Nephron progenitor cell (in vitro differentiated cells): ENCODE data around the gene TMEM63B.

Experiments
- DNase-seq: peaks from one replicate; pipeline ENCODE4 v3.0.0; 2021
- H3K27ac Mint-ChIP-seq: 2 replicates; pipeline ENCODE4 v1.8.0; 2021; ENCODE audit warnings: mild to moderate bottlenecking, moderate library complexity, mixed read lengths
- H3K27me3 Mint-ChIP-seq: 2 replicates; pipeline ENCODE4 v1.8.0; 2021; ENCODE audit warnings: mild to moderate bottlenecking, low read depth, mixed read lengths; ENCODE audit not compliant: poor library complexity
- H3K36me3 Mint-ChIP-seq: 2 replicates; pipeline ENCODE4 v1.8.0; 2021; ENCODE audit warnings: low read depth, mixed read lengths
- H3K4me1 Mint-ChIP-seq: 2 replicates; pipeline ENCODE4 v1.8.0; 2021; ENCODE audit warnings: mixed read lengths
- H3K4me3 Mint-ChIP-seq: 2 replicates; pipeline ENCODE4 v1.8.0; 2021; ENCODE audit warnings: mild to moderate bottlenecking, moderate library complexity, mixed read lengths
- H3K9me3 Mint-ChIP-seq: 2 replicates; pipeline ENCODE4 v1.8.0; 2021; ENCODE audit warnings: mild to moderate bottlenecking, moderate library complexity, mixed read lengths
- TF ChIP-seq, protein P1 (sequence below): fragments of 200-600 bp; sonication (generic); IDR thresholded peaks from 2 replicates; pipeline ENCODE4 v1.5.0; 2021; ENCODE audit warnings: antibody characterized with exemption

TMEM63B gene

DNA sequence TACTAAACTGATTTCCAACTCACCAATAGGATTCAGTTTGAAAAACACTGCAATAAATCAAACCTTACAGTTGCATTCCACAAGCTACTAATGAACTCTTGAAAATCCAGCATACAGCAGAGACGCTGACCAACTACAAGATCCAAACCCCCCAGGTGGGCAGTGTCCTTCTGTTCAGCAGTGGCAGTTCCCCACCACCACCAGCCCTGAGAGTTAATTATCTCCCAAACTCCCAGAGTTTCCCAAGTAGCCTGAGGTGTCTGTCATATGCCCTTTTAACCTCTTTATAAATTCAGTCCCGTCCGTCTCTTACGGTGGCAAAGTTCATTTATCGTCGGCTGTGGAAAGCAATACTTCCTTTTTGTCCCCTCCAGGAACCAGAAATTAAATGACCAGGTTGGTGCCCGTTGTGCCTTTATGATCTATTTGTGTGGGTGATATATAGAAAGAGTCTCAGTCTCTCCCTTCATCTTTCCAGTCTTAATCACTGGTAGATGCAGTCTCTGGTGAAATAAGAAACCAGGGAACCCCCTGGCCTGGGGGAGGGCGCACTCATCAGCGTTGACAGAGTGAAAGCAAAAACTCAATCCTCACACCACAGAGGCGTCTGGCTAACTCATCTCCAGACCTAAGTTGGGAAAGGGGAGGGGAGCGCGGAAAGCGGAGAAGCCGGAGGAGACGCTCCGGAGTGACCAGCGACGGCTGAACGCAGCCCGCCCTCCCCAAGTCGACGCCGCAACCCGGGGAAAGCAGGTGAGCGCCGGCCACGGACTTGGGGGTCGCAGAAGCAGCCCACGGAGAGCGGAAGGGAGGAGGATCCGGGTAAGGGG, 819 bp upstream of the TMEM63B start:
- Mint-ChIP-seq H3K4me1 (peaks cover 53% of the 10 kb centered on the region), H3K27me3 (peaks cover 14% of the 10 kb centered on the region)
- TF ChIP-seq, protein P1, sequence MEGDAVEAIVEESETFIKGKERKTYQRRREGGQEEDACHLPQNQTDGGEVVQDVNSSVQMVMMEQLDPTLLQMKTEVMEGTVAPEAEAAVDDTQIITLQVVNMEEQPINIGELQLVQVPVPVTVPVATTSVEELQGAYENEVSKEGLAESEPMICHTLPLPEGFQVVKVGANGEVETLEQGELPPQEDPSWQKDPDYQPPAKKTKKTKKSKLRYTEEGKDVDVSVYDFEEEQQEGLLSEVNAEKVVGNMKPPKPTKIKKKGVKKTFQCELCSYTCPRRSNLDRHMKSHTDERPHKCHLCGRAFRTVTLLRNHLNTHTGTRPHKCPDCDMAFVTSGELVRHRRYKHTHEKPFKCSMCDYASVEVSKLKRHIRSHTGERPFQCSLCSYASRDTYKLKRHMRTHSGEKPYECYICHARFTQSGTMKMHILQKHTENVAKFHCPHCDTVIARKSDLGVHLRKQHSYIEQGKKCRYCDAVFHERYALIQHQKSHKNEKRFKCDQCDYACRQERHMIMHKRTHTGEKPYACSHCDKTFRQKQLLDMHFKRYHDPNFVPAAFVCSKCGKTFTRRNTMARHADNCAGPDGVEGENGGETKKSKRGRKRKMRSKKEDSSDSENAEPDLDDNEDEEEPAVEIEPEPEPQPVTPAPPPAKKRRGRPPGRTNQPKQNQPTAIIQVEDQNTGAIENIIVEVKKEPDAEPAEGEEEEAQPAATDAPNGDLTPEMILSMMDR, result no peak

DNA sequence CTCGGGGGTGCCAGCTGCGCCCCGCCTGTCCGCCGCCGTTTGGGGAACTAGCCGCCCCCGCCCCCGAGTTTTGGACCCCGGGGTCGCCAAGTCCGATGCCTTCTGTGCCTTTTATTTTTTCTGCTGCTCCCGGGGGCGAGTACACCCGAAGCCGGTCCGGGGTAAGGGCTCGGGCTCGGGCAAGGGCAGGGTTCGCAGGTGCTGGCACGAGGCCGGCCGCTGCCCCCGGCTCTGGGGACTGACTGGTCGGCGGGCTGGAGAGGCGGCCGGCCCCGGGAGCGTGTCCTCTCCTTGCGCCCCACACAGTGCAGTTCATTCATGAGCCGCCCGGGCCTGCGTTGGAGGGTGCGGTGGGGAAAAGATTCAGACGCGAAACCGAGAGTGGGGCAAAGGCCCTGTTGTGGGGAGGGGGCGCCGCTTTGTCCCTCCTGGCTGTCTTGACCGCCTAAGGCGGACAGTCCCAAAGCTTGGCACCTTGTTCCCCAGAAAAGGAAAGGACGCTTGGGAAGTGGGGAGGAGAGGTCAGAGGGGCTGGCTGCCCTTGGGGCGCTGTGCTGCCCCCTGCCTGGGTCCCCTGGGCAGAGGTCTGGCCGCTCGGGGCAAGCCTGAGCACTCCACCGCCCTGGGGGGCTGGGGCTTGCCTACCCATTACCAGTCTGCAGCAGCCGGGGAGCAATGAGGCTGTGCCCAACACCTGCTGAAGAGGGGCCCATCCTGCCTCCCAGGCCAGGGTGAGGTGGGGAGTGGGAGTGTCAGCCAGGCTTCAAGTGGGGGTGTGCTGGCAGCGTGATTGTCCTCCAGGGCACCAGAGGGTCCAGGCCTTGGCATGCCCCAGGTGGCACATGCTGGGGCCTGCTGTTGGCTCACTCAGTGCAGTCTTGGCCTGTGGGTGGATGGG, 915 bp downstream of the TMEM63B start:
- H3K36me3 Mint-ChIP-seq, result peaks cover 14% of the 10 kb centered on the region
- peak; percentile 54 for DNase-seq
- TF ChIP-seq, protein P1, result no peak
- peaks cover 14% of the 10 kb centered on the region for H3K27me3 Mint-ChIP-seq
- H3K9me3 Mint-ChIP-seq, result no peaks in the 10 kb centered on the region
- H3K27ac Mint-ChIP-seq, result no peak overlapping the region
- H3K4me1 Mint-ChIP-seq, result peaks cover 56% of the 10 kb centered on the region
- peak overlapping the region; percentile 84 for H3K4me3 Mint-ChIP-seq

More for the DNA sequence above, 819 bp upstream of the TMEM63B start:
- peak; percentile 65 for DNase-seq
- Mint-ChIP-seq H3K27ac (peak overlapping the region; percentile 94), H3K9me3 (no peaks in the 10 kb centered on the region), H3K4me3 (peak overlapping the region; percentile 93), H3K36me3 (peaks cover 14% of the 10 kb centered on the region)

DNA sequence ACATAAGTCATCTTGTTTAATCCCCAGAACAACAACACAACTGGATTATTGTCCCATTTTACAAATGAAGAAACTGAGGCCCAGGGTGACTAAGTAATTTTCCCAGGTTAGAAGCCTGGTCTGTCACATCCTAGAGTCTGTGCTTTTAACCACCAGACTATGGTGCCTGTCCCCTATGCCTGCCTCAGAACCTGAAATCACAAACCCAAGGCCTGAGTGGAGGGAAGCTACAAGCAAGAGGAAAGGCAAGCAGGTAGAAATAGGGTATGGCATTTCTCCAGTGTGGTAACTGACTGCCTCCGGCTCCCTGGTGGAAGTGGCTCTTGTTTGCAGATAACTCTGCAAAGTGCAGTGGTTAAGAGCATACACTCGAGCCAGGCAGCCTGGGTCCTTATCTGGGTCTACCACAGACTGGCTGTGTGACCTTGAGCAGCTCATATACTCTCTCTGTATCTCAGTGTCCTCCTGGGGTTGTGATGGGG, 2.5 kb downstream of the TMEM63B start:
- no peaks in the 10 kb centered on the region for H3K9me3 Mint-ChIP-seq
- no peak for DNase-seq
- H3K4me1 Mint-ChIP-seq, result peaks cover 56% of the 10 kb centered on the region
- H3K4me3 Mint-ChIP-seq, result peak overlapping the region; percentile 69
- peaks cover 14% of the 10 kb centered on the region for H3K27me3 Mint-ChIP-seq
- no peak overlapping the region for H3K27ac Mint-ChIP-seq
- peaks cover 5% of the 10 kb centered on the region for H3K36me3 Mint-ChIP-seq
- TF ChIP-seq, protein P1, result no peak

DNA sequence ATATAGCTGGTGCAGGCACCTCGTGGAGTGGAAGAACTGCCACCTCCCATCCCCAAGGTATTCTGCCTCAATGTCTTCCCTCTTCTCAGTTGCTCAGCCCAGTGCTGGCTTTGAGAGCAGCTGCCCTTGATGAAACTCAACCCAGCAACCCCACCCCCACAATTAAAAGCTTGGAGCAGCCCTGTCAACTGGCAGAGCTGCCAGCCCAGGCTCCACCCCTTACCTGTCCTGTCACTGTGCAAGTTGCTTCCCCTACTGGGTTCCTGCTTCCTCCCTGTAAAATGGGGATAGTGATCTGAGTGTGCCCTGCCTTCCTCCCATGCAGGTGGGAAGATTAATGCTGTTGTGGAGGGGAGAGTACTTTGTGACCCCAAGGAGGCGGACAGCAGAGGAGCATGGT, 4.5 kb downstream of the TMEM63B start:
- Mint-ChIP-seq H3K4me1 (peaks cover 54% of the 10 kb centered on the region), H3K4me3 (peak overlapping the region; percentile 3), H3K36me3 (no peaks in the 10 kb centered on the region), H3K9me3 (no peaks in the 10 kb centered on the region), H3K27me3 (peaks cover 14% of the 10 kb centered on the region), H3K27ac (no peak overlapping the region)
- no peak for DNase-seq
- TF ChIP-seq, protein P1, result no peak

DNA sequence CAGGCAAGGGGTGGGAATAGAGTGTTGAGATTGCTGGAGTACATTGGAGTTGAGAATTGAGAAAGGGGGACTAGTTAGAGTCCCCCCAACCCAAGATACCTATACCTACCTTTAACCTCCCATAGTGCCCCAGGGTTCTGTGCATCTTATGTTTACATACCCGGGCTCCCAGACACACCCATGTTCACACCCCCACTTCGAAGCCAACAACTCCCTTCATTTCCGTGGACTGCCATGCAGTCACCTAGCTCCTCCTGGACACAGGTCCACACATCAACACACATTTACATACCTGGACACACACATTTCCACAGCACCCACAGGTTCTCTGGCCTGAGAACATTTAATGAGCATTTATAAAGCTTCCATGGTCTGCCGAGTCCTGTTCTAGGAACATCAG, 5.1 kb downstream of the TMEM63B start:
- Mint-ChIP-seq H3K9me3 (no peaks in the 10 kb centered on the region), H3K4me3 (no peak overlapping the region), H3K27me3 (peaks cover 14% of the 10 kb centered on the region), H3K4me1 (peaks cover 54% of the 10 kb centered on the region), H3K36me3 (peaks cover 6% of the 10 kb centered on the region), H3K27ac (peak overlapping the region; percentile 58)
- DNase-seq, result no peak
- TF ChIP-seq, protein P1, result no peak
